Neuronal stem cell (in vitro differentiated cells): ENCODE results near the gene CAPN15.

Experiments
- DNase-seq: peaks from one replicate; pipeline ENCODE4 v3.0.0-alpha.2; 2013; ENCODE audit warnings: low spot score
- H2AFZ ChIP-seq: one replicate; pipeline ENCODE4 v1.6.1; 2013; ENCODE audit warnings: mild to moderate bottlenecking, low read length, inconsistent platforms
- H2AK5ac ChIP-seq: 2 replicates; pipeline ENCODE4 v1.6.1; 2013; ENCODE audit warnings: low read depth, mild to moderate bottlenecking, inconsistent platforms, low read length, moderate library complexity, mixed read lengths
- H2BK120ac ChIP-seq: 2 replicates; pipeline ENCODE4 v1.6.1; 2013; ENCODE audit warnings: low read depth, mild to moderate bottlenecking, inconsistent platforms, low read length, moderate library complexity, mixed read lengths
- H2BK12ac ChIP-seq: one replicate; pipeline ENCODE4 v1.6.1; 2013; ENCODE audit warnings: low read length, inconsistent platforms
- H2BK15ac ChIP-seq: 2 replicates; pipeline ENCODE4 v1.6.1; 2013; ENCODE audit warnings: mild to moderate bottlenecking, low read length, inconsistent platforms, mixed read lengths
- H2BK5ac ChIP-seq: one replicate; pipeline ENCODE4 v1.6.1; 2013; ENCODE audit warnings: inconsistent platforms, mild to moderate bottlenecking, low read length, moderate library complexity
- H3K14ac ChIP-seq: one replicate; pipeline ENCODE4 v1.6.1; 2013; ENCODE audit warnings: low read length, inconsistent platforms
- H3K18ac ChIP-seq: 2 replicates; pipeline ENCODE4 v1.6.1; 2013; ENCODE audit warnings: low read length, inconsistent platforms
- H3K23ac ChIP-seq: 2 replicates; pipeline ENCODE4 v1.6.1; 2013; ENCODE audit warnings: low read depth, mild to moderate bottlenecking, mixed read lengths, low read length, inconsistent platforms; ENCODE audit not compliant: poor library complexity
- H3K27ac ChIP-seq: replicated peaks from 3 replicates; pipeline ENCODE4 v1.5.1; 2013; ENCODE audit warnings: low read length, inconsistent platforms
- H3K27me3 ChIP-seq, 3 experiments: 2 replicates each; pipeline ENCODE4 v1.6.1; 2013; ENCODE audit warnings: low read length in 3 of 3, mild to moderate bottlenecking in 2 of 3, inconsistent platforms in 1 of 3, low read depth in 1 of 3, mixed read lengths in 1 of 3, moderate library complexity in 1 of 3; ENCODE audit not compliant: control insufficient read depth in 3 of 3, insufficient read depth in 3 of 3
- H3K36me3 ChIP-seq, 2 donors: replicated peaks in 1 of 2; 2 replicates each; pipeline ENCODE4 v1.6.1; 2013; ENCODE audit warnings: low read length in 2 of 2; ENCODE audit not compliant: control insufficient read depth in 2 of 2, insufficient read depth in 2 of 2
- H3K4ac ChIP-seq: 2 replicates; pipeline ENCODE4 v1.6.1; 2013; ENCODE audit warnings: inconsistent platforms, mild to moderate bottlenecking, low read length, moderate library complexity
- H3K4me1 ChIP-seq, 2 donors: 1 replicate in 1 of 2; 2 replicates in 1 of 2; pipeline ENCODE4 v1.6.1; 2013; ENCODE audit warnings: low read length in 2 of 2, low read depth in 1 of 2; ENCODE audit not compliant: control insufficient read depth in 2 of 2, insufficient read depth in 1 of 2
- H3K4me2 ChIP-seq: one replicate; pipeline ENCODE4 v1.6.1; 2013; ENCODE audit warnings: mild to moderate bottlenecking, low read length, inconsistent platforms; ENCODE audit not compliant: insufficient read depth, poor library complexity, severe bottlenecking
- H3K4me3 ChIP-seq, 2 donors: 2 replicates each; pipeline ENCODE4 v1.5.1; 2013; ENCODE audit warnings: low read length in 2 of 2, mild to moderate bottlenecking in 2 of 2, inconsistent platforms in 1 of 2, moderate library complexity in 1 of 2
- H3K79me1 ChIP-seq: one replicate; pipeline ENCODE4 v1.6.1; 2013; ENCODE audit warnings: low read depth, mild to moderate bottlenecking, inconsistent platforms, low read length, moderate library complexity
- H3K9ac ChIP-seq: one replicate; pipeline ENCODE4 v1.6.1; 2013; ENCODE audit warnings: mild to moderate bottlenecking, low read depth, low read length, inconsistent platforms; ENCODE audit not compliant: poor library complexity
- H3K9me3 ChIP-seq, 2 donors: replicated peaks in 1 of 2; 2 replicates each; pipeline versions ENCODE3 to v1.6.1; 2013; ENCODE audit warnings: low read length in 2 of 2, mild to moderate bottlenecking in 2 of 2, inconsistent platforms in 1 of 2, low read depth in 1 of 2, mixed read lengths in 1 of 2, moderate library complexity in 1 of 2; ENCODE audit not compliant: control insufficient read depth in 2 of 2, insufficient read depth in 1 of 2
- H4K8ac ChIP-seq: one replicate; pipeline ENCODE4 v1.6.1; 2013; ENCODE audit warnings: low read depth, mild to moderate bottlenecking, inconsistent platforms, low read length, moderate library complexity
- H4K91ac ChIP-seq: one replicate; pipeline ENCODE4 v1.6.1; 2013; ENCODE audit warnings: low read length, low read depth, mild to moderate bottlenecking, inconsistent platforms; ENCODE audit not compliant: poor library complexity
- WGBS, 2 donors: extraction: QIAGEN DNeasy Blood & Tissue Kit; methylation state at CpG; one replicate each; pipeline ENCODE4 v1.1.7; 2013; ENCODE audit warnings: missing lambda C conversion rate in 2 of 2, mixed read lengths in 1 of 2; ENCODE audit not compliant: insufficient read length in 2 of 2, insufficient replicate concordance in 1 of 2; ENCODE audit errors: extremely low coverage in 2 of 2; 5-methylcytosine and 5-hydroxymethylcytosine counted together

The CAPN15 gene

DNA sequence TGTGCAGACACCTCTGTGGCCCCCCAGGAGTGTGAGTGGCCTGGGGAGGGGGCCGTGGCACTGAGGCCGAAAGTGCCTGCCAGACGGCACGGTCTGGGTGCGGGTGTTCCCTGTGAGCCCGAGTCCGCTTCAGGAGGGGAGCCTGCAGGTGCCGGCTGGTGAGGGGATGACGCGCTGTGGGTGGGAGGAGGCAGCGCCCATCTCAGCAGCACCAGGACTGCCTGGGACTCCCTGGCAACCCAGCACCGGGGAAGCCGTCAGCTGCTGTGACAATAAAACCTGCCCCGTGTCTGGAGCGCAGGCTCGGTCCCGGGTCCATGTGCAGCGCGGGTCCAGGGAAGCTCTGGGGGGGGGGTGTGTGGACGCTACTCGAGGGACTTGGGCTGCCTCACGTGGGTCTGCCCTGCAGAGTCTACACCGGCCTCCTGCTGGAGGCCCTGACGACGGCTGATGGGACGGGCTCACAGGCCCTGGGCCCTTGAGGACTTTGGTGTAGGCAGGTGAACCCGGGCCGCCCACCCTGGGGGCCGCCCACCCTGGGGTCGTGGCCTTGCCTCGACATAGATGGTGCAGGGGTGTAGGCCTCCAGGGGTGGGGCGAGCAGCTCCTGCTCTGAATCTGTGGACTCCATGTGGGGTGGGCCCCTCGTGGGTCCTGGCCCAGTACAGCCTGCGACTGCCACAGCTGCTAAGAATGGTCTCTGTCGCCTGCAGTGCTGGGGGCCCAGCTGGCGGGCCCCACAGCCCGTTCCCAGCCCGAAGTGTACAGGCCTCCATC, 56.5 kb downstream of the CAPN15 start:
- Histone ChIP-seq H4K91ac (no peak overlapping the region), H2BK12ac (peak overlapping the region; percentile 41), H3K36me3 (peaks cover 8 to 18% of the 10 kb centered on the region in 2 donors), H4K8ac (no peak overlapping the region), H2BK120ac (no peak overlapping the region), H3K9ac (peak overlapping the region; percentile 24), H2AK5ac (peak overlapping the region; percentile 94), H2AFZ (no peak overlapping the region), H2BK15ac (peak overlapping the region; percentile 89), H3K9me3 (no peaks in the 10 kb centered on the region), H3K14ac (peak overlapping the region; percentile 21), H3K4ac (peak overlapping the region; percentile 84), H3K4me2 (peak overlapping the region; percentile 43), H3K4me1 (peaks cover 7 to 16% of the 10 kb centered on the region in 2 donors), H3K27me3 (peaks cover 0 to 21% (median 0%) of the 10 kb centered on the region in 3 experiments), H3K4me3 (no peak overlapping the region), H3K79me1 (peaks cover 2% of the 10 kb centered on the region), H3K23ac (peak overlapping the region; percentile 96), H3K27ac (no peak overlapping the region), H2BK5ac (no peak overlapping the region), H3K18ac (peak overlapping the region; percentile 83)
- no peak for DNase-seq
- WGBS, 2 donors, result no CpG with 5 or more reads among the region's 38 CpGs

DNA sequence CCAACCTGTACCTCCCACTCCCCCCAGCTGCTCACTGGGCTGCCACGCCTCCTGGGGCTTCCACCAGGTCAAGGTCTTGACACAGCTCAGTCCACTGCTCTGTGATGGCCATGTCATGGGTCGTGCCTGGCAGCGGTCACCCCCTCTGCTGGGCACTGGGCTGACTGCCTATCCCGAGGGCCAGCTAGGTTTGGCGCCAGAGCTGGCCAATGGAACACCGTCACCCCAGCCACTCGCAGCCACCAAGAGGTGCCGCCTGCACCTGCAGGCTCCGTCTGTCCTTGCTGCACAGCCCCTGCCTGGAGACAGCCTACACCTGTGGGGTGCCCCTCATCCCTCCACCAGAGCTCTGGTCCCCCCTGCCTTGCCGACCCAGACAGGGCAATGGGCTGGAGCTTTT, 57.8 kb downstream of the CAPN15 start:
- Histone ChIP-seq H2BK12ac (peak overlapping the region; percentile 22), H2BK15ac (no peak overlapping the region), H2AK5ac (no peak overlapping the region), H3K27me3 (peaks cover 0 to 21% (median 0%) of the 10 kb centered on the region in 3 experiments), H4K8ac (no peak overlapping the region), H3K18ac (peak overlapping the region; percentile 57), H2BK120ac (no peak overlapping the region), H3K14ac (peak overlapping the region; percentile 94), H3K9ac (peak overlapping the region; percentile 44), H2AFZ (no peak overlapping the region), H3K27ac (no peak overlapping the region), H3K79me1 (peaks cover 5% of the 10 kb centered on the region), H3K4me1 (peaks cover 7 to 16% of the 10 kb centered on the region in 2 donors), H4K91ac (no peak overlapping the region), H3K9me3 (no peaks in the 10 kb centered on the region), H3K4me2 (no peak overlapping the region), H3K4ac (no peak overlapping the region), H2BK5ac (no peak overlapping the region), H3K4me3 (no peak overlapping the region), H3K36me3 (peaks cover 8 to 17% of the 10 kb centered on the region in 2 donors), H3K23ac (peak overlapping the region; percentile 68)
- no peak for DNase-seq
- no CpG with 5 or more reads among the region's 10 CpGs for WGBS, 2 donors

DNA sequence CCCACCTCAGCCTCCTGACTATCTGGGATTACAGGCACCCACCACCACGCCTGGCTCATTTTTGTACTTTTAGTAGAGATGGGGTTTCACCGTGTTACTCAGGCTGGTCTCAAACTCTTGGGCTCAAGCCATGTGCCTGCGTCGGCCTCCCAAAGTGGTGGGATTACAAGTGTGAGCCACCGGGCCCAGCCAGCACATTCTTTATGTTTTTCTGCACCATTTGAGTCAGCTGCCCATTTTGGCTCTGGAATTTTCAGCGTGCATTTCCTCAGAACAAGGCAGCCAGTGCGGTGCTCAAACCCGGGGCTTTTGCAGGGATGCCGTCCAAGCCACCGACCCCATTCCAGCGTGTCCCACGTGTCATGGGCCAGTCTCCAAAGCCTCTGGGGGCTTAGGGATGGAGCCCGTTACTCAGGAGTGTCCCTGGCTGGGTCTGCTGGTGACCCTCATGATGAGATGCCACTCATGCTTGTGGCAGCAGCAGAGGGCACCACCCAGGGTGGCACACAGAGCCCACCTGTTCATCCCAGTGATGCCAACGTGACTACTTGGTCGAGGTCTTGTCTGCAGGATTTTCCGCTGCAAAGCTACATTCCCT, 58.6 kb downstream of the CAPN15 start:
- Histone ChIP-seq H2BK15ac (no peak overlapping the region), H3K79me1 (peaks cover 12% of the 10 kb centered on the region), H3K4me2 (no peak overlapping the region), H3K4me3 (no peak overlapping the region), H3K36me3 (peaks cover 5 to 9% of the 10 kb centered on the region in 2 donors), H4K8ac (no peak overlapping the region), H3K18ac (no peak overlapping the region), H3K14ac (no peak overlapping the region), H3K9me3 (no peaks in the 10 kb centered on the region), H4K91ac (no peak overlapping the region), H2BK5ac (no peak overlapping the region), H3K23ac (no peak overlapping the region), H3K9ac (no peak overlapping the region), H2BK12ac (no peak overlapping the region), H2BK120ac (no peak overlapping the region), H3K4me1 (peaks cover 14 to 22% of the 10 kb centered on the region in 2 donors), H2AK5ac (no peak overlapping the region), H3K4ac (no peak overlapping the region), H2AFZ (no peak overlapping the region), H3K27me3 (peaks cover 0 to 23% (median 0%) of the 10 kb centered on the region in 3 experiments), H3K27ac (no peak overlapping the region)
- no peak for DNase-seq
- no CpG with 5 or more reads among the region's 16 CpGs for WGBS, 2 donors
